ENCODE measurements around the gene FOXN3.

Gene FOXN3

DNA sequence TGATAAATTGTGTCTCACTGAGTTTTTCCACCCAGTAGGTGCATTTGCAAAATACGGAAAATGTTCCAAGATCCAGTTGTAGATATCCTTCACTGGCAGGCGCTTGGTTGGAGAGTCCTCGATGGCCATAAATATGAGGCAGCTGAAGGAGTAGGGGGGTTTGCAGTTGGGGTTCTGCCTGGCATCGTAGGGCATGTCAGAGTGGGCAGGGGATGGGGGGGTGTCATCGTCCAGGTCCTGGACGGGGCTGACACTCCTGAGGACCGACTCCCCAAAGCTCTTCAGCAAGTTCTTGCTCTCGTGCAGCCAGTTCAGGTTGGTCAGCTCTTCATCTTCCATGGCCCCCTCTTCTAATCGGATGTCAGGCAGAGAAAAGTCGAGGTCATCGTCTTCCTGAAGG lies 5.1 kb downstream of the FOXN3 start:
- no peak overlapping the region for H3K4me3 ChIP-seq (ENCODE audit: low read depth, low read length)

- H3K4me3 ChIP-seq (ENCODE audit: low read depth, low read length), result no peak overlapping the region
These were observed 7.1 kb downstream of the FOXN3 start for GRCh38 chr14:89409961-89410360.

DNA sequence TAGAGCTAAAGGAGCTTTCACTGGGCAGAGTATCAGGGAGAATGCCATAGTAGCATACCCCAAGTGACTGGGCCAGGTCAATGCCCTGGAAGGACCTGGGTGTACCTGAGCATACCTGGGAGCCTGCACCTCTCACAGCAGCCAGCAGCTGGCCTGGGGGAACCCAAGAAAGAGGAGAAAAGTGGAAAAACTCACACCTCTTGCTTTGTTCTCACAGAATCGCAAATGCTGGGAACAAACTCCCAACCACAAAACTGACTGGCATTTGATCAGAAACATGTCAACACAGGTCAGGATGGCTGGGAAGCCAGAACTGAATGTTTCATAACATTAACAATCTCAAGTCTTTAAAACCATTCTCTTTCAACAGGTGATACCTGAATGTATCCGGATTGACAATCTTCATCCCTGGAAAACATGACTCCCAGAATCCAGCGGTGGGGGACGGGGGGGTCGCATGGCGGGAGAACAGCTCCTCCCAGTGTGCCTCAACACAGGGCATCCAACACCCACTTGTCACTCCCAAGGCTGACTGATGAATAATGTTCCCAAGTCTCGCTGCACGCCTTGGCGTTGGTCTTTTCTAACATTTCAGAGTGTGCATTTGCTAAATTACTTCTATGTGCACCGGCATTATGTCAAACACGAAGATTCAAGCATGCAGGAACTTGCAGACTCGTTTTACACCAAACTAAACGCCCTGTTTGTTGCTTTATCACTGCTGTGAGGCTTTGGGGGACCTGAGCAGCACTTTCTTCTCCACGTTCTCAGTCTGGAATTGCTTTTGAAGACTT lies 7.9 kb downstream of the FOXN3 start:
- H3K4me3 ChIP-seq (ENCODE audit: low read depth, low read length), result no peak overlapping the region

DNA sequence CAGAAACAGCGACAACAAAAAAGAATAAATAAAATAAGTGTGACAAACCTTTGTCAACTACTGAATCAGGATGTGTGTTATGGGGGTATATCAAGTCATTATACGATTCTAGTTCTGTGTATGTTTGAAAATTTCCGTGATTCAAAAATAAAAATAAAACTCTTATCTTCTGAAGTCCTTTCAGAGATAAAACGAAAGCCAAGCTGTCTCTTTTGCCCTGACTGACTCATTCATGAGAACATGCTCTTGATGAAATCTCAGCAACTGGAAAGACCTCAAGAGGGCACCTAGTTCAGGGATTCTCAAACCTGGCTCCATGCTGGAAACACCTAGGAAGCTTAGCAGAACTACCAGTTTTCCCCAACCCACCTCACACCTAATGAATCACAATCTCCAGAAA lies 9.2 kb downstream of the FOXN3 start:
- no peak overlapping the region for H3K4me3 ChIP-seq (ENCODE audit: low read depth, low read length)

DNA sequence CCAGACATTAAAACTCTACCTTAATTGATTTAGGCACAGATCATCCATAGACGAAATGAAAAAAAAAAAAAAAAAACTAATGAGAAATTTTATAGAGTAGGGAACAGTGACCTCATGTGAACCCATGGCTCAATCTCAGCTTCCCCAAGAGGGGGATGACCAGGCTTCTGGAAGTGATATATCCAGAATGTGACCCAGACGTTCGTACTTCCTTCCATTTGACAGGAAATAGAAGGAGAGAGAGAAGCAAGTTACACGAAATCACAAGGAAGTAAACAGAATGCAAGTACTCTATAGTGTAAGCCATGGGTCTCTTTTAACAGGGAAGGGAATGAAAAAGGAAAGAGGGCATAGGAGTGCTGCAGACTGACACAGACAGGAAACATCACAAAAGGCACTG lies 10.1 kb downstream of the FOXN3 start:
- H3K4me3 ChIP-seq (ENCODE audit: low read depth, low read length), result no peak overlapping the region

GRCh38 chr14:89406361-89406760 lies 10.7 kb downstream of the FOXN3 start:
- H3K4me3 ChIP-seq (ENCODE audit: low read depth, low read length), result no peak overlapping the region

DNA sequence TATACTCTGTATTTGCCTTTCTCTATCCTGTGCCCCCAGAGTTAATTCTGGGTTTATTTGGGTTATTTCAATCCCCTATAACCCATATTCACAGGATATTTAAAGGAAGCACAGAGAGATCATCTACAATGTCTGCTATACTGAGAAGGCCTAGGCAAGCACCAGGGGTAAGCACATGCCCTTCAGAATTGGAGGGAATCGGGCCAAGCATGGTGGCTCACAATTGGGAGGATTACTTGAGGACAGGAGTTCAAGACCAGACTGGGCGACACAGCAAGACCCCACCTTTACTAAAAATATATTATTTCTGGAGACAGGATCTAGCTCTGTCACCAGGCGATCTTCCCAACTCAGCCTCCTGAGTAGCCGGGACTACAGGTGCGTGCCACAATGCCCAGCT lies 11.3 kb downstream of the FOXN3 start:
- H3K4me3 ChIP-seq (ENCODE audit: low read depth, low read length), result no peak overlapping the region

- H3K4me3 ChIP-seq (ENCODE audit: low read depth, low read length), result no peak overlapping the region
These were observed 14.7 kb downstream of the FOXN3 start for GRCh38 chr14:89402363-89402762.

GRCh38 chr14:89401761-89402160 lies 15.3 kb downstream of the FOXN3 start:
- H3K4me3 ChIP-seq (ENCODE audit: low read depth, low read length), result no peak overlapping the region

- no peak overlapping the region for H3K4me3 ChIP-seq (ENCODE audit: low read depth, low read length)
These were observed 15.8 kb downstream of the FOXN3 start for GRCh38 chr14:89401241-89401640.

- H3K4me3 ChIP-seq (ENCODE audit: low read depth, low read length), result no peak overlapping the region
These were observed 16.5 kb downstream of the FOXN3 start for GRCh38 chr14:89400529-89400928.

GRCh38 chr14:89399594-89400068 lies 17.4 kb downstream of the FOXN3 start:
- no peak overlapping the region for H3K4me3 ChIP-seq (ENCODE audit: low read depth, low read length)

GRCh38 chr14:89399157-89399556 lies 17.9 kb downstream of the FOXN3 start:
- H3K4me3 ChIP-seq (ENCODE audit: low read depth, low read length), result no peak overlapping the region

DNA sequence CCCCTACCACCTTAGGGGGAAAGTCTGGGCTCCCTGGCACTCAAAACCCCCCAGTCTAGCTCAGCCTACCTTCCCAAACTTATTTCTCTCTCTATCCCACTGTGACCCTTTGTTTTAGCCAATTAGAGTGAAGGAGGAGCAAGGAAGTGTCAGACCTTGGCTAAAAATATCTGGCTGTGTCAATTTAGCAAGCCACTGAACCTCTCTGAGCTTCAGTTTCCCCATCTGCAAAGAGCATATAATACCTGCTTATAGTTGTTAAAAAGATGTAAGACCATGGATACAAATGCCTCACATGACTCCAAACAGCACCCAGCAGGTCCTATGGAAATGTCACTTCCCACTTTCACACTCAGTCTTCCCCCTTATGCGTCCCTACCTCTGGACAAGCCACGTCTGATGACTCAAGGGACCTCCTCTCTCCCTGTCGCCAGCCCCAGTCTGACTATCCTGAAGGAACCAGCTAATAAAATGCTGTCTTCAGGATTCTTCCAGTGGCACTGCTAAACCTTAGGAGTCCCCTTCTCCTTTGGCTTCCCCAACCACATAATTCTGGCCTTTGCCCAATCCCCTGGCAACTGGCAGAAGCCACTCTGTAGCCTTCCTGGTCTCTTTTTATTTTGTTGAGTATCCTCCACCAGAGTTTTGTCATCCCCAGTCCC lies 19.3 kb downstream of the FOXN3 start:
- no peak overlapping the region for H3K4me3 ChIP-seq (ENCODE audit: low read depth, low read length)

DNA sequence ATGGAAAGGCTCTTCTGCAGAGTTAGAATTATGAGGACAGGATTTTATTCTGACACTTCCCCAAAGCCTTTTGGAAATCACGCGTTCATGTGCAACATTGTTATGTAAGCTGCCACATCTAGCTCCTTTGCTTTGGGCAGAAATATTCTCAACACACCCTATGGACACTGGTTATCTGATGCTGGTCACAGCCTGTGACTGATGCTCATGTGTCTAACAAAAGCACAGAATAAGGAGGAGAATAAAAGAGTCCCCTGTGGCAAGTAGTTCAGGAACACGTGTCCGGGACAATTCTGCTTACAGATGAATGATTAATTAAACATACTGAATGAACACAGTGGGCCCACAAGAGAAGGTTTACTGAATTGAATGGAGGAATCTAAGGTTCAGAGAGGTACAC lies 22.1 kb downstream of the FOXN3 start:
- no peak overlapping the region for H3K4me3 ChIP-seq (ENCODE audit: low read depth, low read length)

DNA sequence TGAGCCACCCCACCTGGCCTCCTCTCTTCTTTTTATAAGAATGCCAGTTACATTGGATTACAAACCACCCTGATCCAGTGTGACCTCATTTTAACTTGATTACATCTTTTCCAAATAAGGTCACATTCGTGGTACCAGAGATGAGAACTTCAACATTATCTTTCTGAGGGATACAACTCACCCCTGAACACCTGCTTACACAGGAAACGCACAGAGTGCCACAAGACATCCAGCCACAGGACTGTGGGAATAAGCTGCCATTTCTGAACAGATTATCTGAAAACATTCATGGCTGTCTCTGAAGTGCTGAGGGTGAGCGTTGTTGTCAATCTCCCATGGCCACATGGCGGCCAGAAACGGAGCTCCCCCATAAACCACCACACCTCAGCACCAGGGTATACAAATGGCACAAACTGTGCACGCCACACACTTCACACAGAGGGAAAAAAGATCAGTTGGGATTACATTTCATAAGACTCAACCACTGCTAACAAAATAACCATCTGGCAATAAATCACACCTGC lies 23.7 kb downstream of the FOXN3 start:
- H3K4me3 ChIP-seq (ENCODE audit: low read depth, low read length), result no peak overlapping the region

- no peak overlapping the region for H3K4me3 ChIP-seq (ENCODE audit: low read depth, low read length)
These were observed 24.9 kb downstream of the FOXN3 start for GRCh38 chr14:89392181-89392580.

DNA sequence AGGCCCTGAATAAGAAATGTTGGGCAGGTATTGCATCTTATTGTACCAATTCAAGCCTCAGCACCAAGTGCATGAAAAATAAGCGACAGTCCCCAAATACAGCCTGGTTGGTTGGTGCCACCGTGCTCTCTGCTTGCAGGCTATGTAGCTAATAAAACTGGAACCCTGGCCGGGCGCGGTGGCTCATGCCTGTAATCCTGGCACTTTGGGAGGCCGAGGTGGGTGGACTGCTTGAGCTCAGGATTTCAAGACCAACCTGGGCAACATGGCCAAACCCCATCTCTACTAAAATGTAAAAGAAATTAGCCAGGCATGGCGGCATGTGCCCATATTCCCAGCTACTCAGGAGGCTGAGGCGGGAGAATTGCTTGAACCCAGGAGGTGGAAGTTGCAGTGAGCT lies 25.5 kb downstream of the FOXN3 start:
- H3K4me3 ChIP-seq (ENCODE audit: low read depth, low read length), result no peak overlapping the region

DNA sequence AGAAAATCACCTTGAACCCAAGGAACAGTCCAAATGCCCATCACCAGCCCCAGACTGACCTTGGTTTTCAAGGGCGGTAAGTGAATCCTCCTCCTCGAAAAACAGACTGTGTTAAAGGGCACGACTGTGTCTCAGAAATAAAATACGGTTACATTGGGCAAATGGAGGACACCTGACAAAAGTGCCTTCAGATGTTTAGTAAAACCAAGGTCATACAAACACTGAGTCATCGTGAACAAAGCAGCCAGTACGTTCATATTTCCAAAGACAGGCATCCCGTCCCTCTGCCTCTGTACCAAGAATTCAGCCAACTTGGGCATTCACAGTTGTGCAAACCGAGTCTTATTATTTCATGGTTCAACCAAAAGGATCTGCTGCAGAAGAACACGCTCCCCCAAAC lies 25.9 kb downstream of the FOXN3 start:
- no peak overlapping the region for H3K4me3 ChIP-seq (ENCODE audit: low read depth, low read length)

GRCh38 chr14:89388853-89389252 lies 28.2 kb downstream of the FOXN3 start:
- no peak overlapping the region for H3K4me3 ChIP-seq (ENCODE audit: low read depth, low read length)

DNA sequence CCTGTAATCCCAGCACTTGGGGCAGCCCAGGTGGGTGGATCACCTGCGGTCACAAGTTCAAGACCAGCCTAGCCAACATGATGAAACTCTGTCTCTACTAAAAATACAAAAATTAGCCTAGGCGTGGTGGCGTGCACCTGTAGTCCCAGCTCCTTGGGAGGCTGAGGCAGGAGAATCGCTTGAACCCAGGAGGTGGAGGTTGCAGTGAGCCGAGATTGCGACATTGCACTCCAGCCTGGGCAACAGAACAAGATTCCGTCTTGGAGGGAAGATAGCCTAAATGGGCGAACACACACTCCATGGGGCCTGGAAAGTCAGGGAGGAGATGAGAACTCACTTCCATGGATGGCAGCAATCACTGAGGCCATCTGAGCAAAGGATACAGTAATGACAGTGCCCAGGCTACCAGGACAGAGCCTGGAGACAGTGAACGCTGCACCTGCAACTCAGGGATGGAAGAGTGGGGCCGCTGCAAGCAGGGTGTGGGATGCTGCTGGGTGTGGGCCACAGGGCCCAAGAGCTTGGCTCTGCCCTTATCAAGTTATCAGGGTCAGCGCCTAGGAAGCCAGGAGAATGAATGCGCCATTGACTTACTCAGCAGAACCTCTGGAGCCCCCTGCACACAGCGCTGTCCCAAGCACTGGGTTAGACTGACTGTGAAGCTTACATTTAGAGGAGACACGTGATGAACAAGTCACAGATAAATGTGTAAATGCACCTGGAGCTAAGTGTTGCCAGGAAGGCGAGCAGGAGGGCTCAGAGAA lies 28.9 kb downstream of the FOXN3 start:
- H3K4me3 ChIP-seq (ENCODE audit: low read depth, low read length), result no peak overlapping the region
